Keratinocyte (primary cell): Measurements from ENCODE around the gene CDKN2C. TPM values are rescaled to one million over a fixed set of nuclear protein-coding genes. Genes with fewer than 3 reads are reported as not detected.

ENCODE experiments used
- DNase-seq: peaks from one replicate; pipeline ENCODE4 v3.0.0-alpha.2; 2011; ENCODE audit warnings: low read depth, missing footprints, low spot score
- FAIRE-seq: peaks from 2 replicates; lab custom pipeline; 2011; peaks lifted over from hg19 to GRCh38; lab: Jason Lieb, UNC
- H2AFZ ChIP-seq: 2 replicates; pipeline ENCODE4 v1.6.0; 2012; ENCODE audit warnings: low read length, control low read depth, inconsistent platforms; ENCODE audit not compliant: control insufficient read depth
- H3K27ac ChIP-seq: 2 replicates; pipeline ENCODE4 v1.5.1; 2011; ENCODE audit warnings: low read length; ENCODE audit not compliant: control insufficient read depth, insufficient read depth
- H3K27me3 ChIP-seq: 3 replicates; pipeline ENCODE4 v1.6.0; 2011; ENCODE audit warnings: low read length; ENCODE audit not compliant: control insufficient read depth, insufficient read depth; ENCODE audit errors: extremely low read depth
- H3K36me3 ChIP-seq, 2 experiments: 2 replicates in 1 of 2; 3 replicates in 1 of 2; pipeline ENCODE4 v1.5.1; 2011; ENCODE audit warnings: low read length in 2 of 2, mild to moderate bottlenecking in 1 of 2; ENCODE audit not compliant: control insufficient read depth in 2 of 2, insufficient read depth in 2 of 2; ENCODE audit errors: extremely low read depth in 1 of 2
- H3K4me1 ChIP-seq: 3 replicates; pipeline ENCODE4 v1.5.1; 2011; ENCODE audit warnings: low read length; ENCODE audit not compliant: control insufficient read depth, insufficient read depth; ENCODE audit errors: extremely low read depth
- H3K4me2 ChIP-seq: 3 replicates; pipeline ENCODE4 v1.6.0; 2011; ENCODE audit warnings: low read depth, low read length; ENCODE audit not compliant: control insufficient read depth, insufficient read depth; ENCODE audit errors: extremely low read depth
- H3K4me3 ChIP-seq, 3 experiments: fragments of 200-600 bp in 1 of 3; sonication (generic) in 1 of 3; 2 replicates in 2 of 3; 3 replicates in 1 of 3; pipeline ENCODE4 v1.5.1; 2011 to 2016; ENCODE audit warnings: low read length in 3 of 3, mild to moderate bottlenecking in 3 of 3, control low read depth in 2 of 3, inconsistent platforms in 1 of 3, low read depth in 1 of 3, mixed read lengths in 1 of 3, mixed run types in 1 of 3, moderate library complexity in 1 of 3; ENCODE audit not compliant: control insufficient read depth in 2 of 3, insufficient read depth in 2 of 3; ENCODE audit errors: extremely low read depth in 1 of 3
- H3K79me2 ChIP-seq: 2 replicates; pipeline ENCODE4 v1.6.0; 2012; ENCODE audit warnings: low read length; ENCODE audit not compliant: control insufficient read depth, insufficient read depth
- H3K9ac ChIP-seq: 3 replicates; pipeline ENCODE4 v1.6.0; 2011; ENCODE audit warnings: low read length; ENCODE audit not compliant: control insufficient read depth, insufficient read depth; ENCODE audit errors: extremely low read depth
- H3K9me1 ChIP-seq: 3 replicates; pipeline ENCODE4 v1.6.0; 2011; ENCODE audit warnings: low read length; ENCODE audit not compliant: control insufficient read depth, insufficient read depth; ENCODE audit errors: extremely low read depth
- H3K9me3 ChIP-seq: 2 replicates; pipeline ENCODE4 v1.5.1; 2012; ENCODE audit warnings: low read depth, low read length; ENCODE audit not compliant: control insufficient read depth
- H4K20me1 ChIP-seq: 3 replicates; pipeline ENCODE4 v1.6.0; 2011; ENCODE audit warnings: low read length; ENCODE audit not compliant: control insufficient read depth, insufficient read depth; ENCODE audit errors: extremely low read depth
- CTCF ChIP-seq, 3 experiments: IDR thresholded peaks in 1 of 3; conservative IDR thresholded peaks in 1 of 3; optimal IDR thresholded peaks in 1 of 3; 2 replicates in 2 of 3; 3 replicates in 1 of 3; pipeline versions ENCODE3 to v1.5.1; 2011; ENCODE audit warnings: low read length in 3 of 3, mild to moderate bottlenecking in 3 of 3, moderate library complexity in 2 of 3, control low read depth in 1 of 3, inconsistent platforms in 1 of 3; ENCODE audit not compliant: insufficient read depth in 2 of 3; ENCODE audit errors: extremely low read depth in 1 of 3
- EZH2 ChIP-seq: IDR thresholded peaks from one replicate; pipeline ENCODE4 v1.6.1; 2012; ENCODE audit warnings: inconsistent platforms, mild to moderate bottlenecking, low read length, moderate library complexity
- dilution Hi-C: fragments of 300-500 bp; cut with MboI; formaldehyde crosslinking; loops from one replicate; pipeline ENCODE4 v1.7.0; 2020; ENCODE audit warnings: low sequenced_read_pairs; ENCODE audit not compliant: extremely low pct_ligation_motif_present
- polyA plus RNA-seq, 5 experiments: library from polyadenylated mRNA; depleted of rRNA in 3 of 5; stranded (reverse) in 3 of 5; stranded (forward) in 1 of 5; unstranded in 1 of 5; fragments of >200 nt; gene quantifications; 1 replicate in 1 of 5; 2 replicates in 3 of 5; 3 replicates in 1 of 5; pipeline versions ENCODE4 v1.2.1 to v1.2.3, GENCODE V29; 2011 to 2012; ENCODE audit warnings: missing spikeins in 2 of 5, low read depth in 1 of 5, low replicate concordance in 1 of 5

The CDKN2C gene
- polyA plus RNA-seq, 1 donor (not counting 4 experiments of a cell fraction or from before 2014, with no cell fraction given): 1.3 TPM

DNA sequence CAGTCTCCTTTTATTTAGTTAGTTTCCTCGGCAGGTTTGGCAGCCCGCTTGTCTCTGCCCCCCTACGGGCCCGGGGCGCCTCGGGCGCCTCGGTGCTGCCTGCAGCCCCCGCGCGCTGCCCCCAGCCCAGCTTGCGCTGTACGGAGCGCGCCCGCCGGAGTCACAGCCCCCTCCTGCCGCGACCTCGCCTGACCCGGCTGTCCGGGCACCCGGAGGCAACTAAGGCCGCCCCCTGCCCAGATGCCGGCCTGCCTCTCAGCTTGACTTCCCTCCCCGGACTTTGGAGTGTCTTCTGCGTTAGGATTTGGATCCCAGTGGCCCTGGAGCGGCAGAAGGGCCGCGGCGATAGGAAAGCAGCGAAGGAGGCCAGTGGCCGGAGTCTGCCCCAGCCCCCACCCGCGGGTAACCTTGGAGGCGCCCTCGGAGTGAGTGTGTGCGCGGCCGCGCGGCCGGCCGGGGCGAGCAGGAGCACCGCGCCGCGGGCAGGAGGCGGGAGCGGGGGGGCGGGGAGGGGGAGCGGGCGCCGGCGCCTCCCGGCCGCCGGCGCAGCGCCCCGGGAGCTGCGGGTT, 7.6 kb downstream of the CDKN2C start:
- Histone ChIP-seq H3K9ac (peak overlapping the region; percentile 64), H3K9me3 (no peaks in the 10 kb centered on the region), H3K79me2 (no peaks in the 10 kb centered on the region), H3K36me3 (no peaks in the 10 kb centered on the region), H2AFZ (peak overlapping the region; percentile 93), H3K27ac (no peak overlapping the region), H4K20me1 (no peaks in the 10 kb centered on the region), H3K4me2 (peak overlapping the region; percentile 95), H3K4me1 (peaks cover 14% of the 10 kb centered on the region), H3K27me3 (no peaks in the 10 kb centered on the region), H3K4me3 (peak overlapping the region; percentile 59 to 81 (median 76)), H3K9me1 (no peaks in the 10 kb centered on the region)
- FAIRE-seq: no peak
- no peak for DNase-seq
- no peak for TF ChIP-seq EZH2
- TF ChIP-seq CTCF (optimal IDR thresholded peaks at IDR 0.05 in 1 of 3, IDR thresholded peaks at IDR 0.05 in 1 of 3, conservative IDR thresholded peaks at IDR 0.05 in 1 of 3; ENCODE audit: extremely low read depth in 1 of 3, insufficient read depth in 2 of 3, low read length in 3 of 3): no peak
- dilution Hi-C loops: no loop called here

DNA sequence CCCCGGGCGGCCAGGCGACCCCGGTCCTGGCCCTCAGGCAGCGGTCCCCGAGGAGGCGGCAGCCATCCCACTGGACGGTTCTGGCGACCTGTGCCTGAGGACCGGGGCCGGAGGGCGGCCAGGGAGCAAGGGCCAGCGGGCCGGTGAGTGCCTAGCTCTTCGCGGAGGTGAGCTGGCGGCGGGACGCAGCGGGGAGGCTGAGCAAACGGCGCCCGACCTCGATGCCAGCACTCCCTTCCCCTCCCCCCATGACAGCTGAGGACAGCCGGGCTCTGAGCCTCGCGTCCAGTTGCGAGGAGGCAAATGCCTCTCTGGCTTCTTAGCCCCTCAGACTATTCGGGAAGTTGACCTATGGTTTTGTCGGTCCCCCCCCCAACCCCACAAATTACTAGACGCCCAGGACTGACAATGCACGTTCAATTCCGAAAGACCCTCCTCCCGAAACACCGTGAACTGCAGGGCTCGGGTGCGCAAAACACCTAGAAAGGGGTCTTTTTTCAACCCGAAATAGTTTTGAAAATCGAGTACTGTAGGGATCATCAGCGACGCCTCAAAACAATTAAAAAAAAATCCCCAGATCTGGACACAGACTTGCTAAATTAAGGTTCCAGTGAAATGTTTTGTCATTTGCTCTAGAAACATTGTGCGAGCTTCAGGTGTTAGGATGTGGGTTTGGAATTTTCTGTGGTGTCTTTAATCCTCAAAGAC, 8.3 kb downstream of the CDKN2C start:
- Histone ChIP-seq H3K9me3 (no peaks in the 10 kb centered on the region), H4K20me1 (no peaks in the 10 kb centered on the region), H3K4me1 (peaks cover 14% of the 10 kb centered on the region), H2AFZ (peak overlapping the region; percentile 93), H3K27me3 (no peaks in the 10 kb centered on the region), H3K79me2 (no peaks in the 10 kb centered on the region), H3K9ac (peak overlapping the region; percentile 61), H3K9me1 (no peaks in the 10 kb centered on the region), H3K27ac (no peak overlapping the region), H3K36me3 (no peaks in the 10 kb centered on the region), H3K4me3 (peak overlapping the region; percentile 59 to 81 (median 76)), H3K4me2 (peak overlapping the region; percentile 87)
- TF ChIP-seq EZH2 (no peak), CTCF (optimal IDR thresholded peaks at IDR 0.05 in 1 of 3, IDR thresholded peaks at IDR 0.05 in 1 of 3, conservative IDR thresholded peaks at IDR 0.05 in 1 of 3; ENCODE audit: extremely low read depth in 1 of 3, insufficient read depth in 2 of 3, low read length in 3 of 3) (no peak)
- FAIRE-seq: no peak
- DNase-seq: no peak
- dilution Hi-C loops: no loop called here
